Astrocyte (in vitro differentiated cells and primary cell): ENCODE measurements around the gene TRAFD1.

ENCODE experiments used
- EZH2 ChIP-seq: IDR thresholded peaks from 2 replicates; pipeline ENCODE4 v1.6.1; 2012; ENCODE audit warnings: mild to moderate bottlenecking, low read length, inconsistent platforms; ENCODE audit not compliant: insufficient read depth
- TF ChIP-seq, protein P1 (sequence below): IDR thresholded peaks from 2 replicates; pipeline ENCODE4 v1.5.1; 2011; ENCODE audit warnings: low read depth, mild to moderate bottlenecking, inconsistent platforms, low read length, moderate library complexity; ENCODE audit not compliant: insufficient read depth

DNA sequence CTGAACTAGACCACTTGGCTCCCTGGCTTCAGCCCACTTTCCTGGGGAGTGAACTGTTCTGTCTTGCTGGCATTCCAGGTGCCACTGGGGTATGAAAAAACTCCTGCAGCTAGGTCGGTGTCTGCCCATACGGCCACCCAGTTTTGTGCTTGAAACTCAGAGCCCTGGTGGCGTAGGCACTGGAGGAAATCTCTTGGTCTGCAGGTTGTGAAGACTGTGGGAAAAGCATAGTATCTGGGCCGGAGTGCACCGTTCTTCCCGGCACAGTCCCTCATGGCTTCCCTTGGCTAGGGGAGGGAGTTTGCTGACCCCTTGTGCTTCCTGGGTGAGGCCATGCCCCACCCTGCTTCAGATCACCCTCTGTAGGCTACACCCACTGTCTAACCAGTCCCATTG, 33.8 kb downstream of the TRAFD1 start:
- TF ChIP-seq, protein P1, sequence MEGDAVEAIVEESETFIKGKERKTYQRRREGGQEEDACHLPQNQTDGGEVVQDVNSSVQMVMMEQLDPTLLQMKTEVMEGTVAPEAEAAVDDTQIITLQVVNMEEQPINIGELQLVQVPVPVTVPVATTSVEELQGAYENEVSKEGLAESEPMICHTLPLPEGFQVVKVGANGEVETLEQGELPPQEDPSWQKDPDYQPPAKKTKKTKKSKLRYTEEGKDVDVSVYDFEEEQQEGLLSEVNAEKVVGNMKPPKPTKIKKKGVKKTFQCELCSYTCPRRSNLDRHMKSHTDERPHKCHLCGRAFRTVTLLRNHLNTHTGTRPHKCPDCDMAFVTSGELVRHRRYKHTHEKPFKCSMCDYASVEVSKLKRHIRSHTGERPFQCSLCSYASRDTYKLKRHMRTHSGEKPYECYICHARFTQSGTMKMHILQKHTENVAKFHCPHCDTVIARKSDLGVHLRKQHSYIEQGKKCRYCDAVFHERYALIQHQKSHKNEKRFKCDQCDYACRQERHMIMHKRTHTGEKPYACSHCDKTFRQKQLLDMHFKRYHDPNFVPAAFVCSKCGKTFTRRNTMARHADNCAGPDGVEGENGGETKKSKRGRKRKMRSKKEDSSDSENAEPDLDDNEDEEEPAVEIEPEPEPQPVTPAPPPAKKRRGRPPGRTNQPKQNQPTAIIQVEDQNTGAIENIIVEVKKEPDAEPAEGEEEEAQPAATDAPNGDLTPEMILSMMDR: no peak
- TF ChIP-seq EZH2: no peak
